Superior temporal gyrus (tissue), 1 donor: ENCODE data around the gene SPDYE2.
"Not testable (repeated sequence)": the region's sequence is repeated elsewhere in the genome, so short reads cannot be mapped to it uniquely, and the experiment has no call there.

Experiments
- DNase-seq: peaks from one replicate; pipeline ENCODE4 v3.0.0-alpha.2; 2016; ENCODE audit errors: extremely low spot score

SPDYE2 gene

GRCh38 chr7:102535062-102535615 is 15.9 kb upstream of the SPDYE2 start:
- not testable (repeated sequence) for DNase-seq

GRCh38 chr7:102540604-102541003 is 10.4 kb upstream of the SPDYE2 start:
- not testable (repeated sequence) for DNase-seq

GRCh38 chr7:102542083-102542482 is 8.9 kb upstream of the SPDYE2 start:
- DNase-seq: not testable (repeated sequence)

GRCh38 chr7:102542771-102543170 is 8.3 kb upstream of the SPDYE2 start:
- not testable (repeated sequence) for DNase-seq

- not testable (repeated sequence) for DNase-seq
These were observed 7.4 kb upstream of the SPDYE2 start, which contains the start of gene UPK3BL2 for GRCh38 chr7:102543596-102543995. UPK3BL2 (minus strand) TSS chr7:102543696; CDS start chr7:102543636, 60 bp downstream.

GRCh38 chr7:102544372-102544771 is 6.7 kb upstream of the SPDYE2 start:
- not testable (repeated sequence) for DNase-seq

GRCh38 chr7:102545288-102545687 is 5.7 kb upstream of the SPDYE2 start:
- not testable (repeated sequence) for DNase-seq

GRCh38 chr7:102546353-102546752 is 4.7 kb upstream of the SPDYE2 start:
- not testable (repeated sequence) for DNase-seq

- DNase-seq: not testable (repeated sequence)
These were observed 17.6 kb downstream of the SPDYE2 start for GRCh38 chr7:102568620-102569019.

- DNase-seq: peak; percentile 95
These were observed 21.5 kb downstream of the SPDYE2 start, which contains the start of gene POLR2J3 for GRCh38 chr7:102572261-102573239. POLR2J3 (minus strand) TSS chr7:102572583; CDS start chr7:102572521, 62 bp downstream.

GRCh38 chr7:102574607-102575006 is 23.6 kb downstream of the SPDYE2 start:
- DNase-seq: not testable (repeated sequence)

- not testable (repeated sequence) for DNase-seq
These were observed 25.3 kb downstream of the SPDYE2 start for GRCh38 chr7:102576363-102576762.

- not testable (repeated sequence) for DNase-seq
These were observed 26.6 kb downstream of the SPDYE2 start for GRCh38 chr7:102577315-102578240.

- DNase-seq: not testable (repeated sequence)
These were observed 27.5 kb downstream of the SPDYE2 start for GRCh38 chr7:102578486-102578885.

GRCh38 chr7:102581722-102582121 is 30.7 kb downstream of the SPDYE2 start:
- not testable (repeated sequence) for DNase-seq

- not testable (repeated sequence) for DNase-seq
These were observed 32.5 kb downstream of the SPDYE2 start for GRCh38 chr7:102583495-102583894.

- not testable (repeated sequence) for DNase-seq
These were observed 38.8 kb downstream of the SPDYE2 start for GRCh38 chr7:102589857-102590256.

GRCh38 chr7:102592477-102593019 is 41.5 kb downstream of the SPDYE2 start:
- not testable (repeated sequence) for DNase-seq

- not testable (repeated sequence) for DNase-seq
These were observed 42.8 kb downstream of the SPDYE2 start for GRCh38 chr7:102593637-102594334.

GRCh38 chr7:102596036-102596435 is 45.0 kb downstream of the SPDYE2 start:
- not testable (repeated sequence) for DNase-seq
